ENCODE measurements around the gene IL3.

IL3 gene

DNA sequence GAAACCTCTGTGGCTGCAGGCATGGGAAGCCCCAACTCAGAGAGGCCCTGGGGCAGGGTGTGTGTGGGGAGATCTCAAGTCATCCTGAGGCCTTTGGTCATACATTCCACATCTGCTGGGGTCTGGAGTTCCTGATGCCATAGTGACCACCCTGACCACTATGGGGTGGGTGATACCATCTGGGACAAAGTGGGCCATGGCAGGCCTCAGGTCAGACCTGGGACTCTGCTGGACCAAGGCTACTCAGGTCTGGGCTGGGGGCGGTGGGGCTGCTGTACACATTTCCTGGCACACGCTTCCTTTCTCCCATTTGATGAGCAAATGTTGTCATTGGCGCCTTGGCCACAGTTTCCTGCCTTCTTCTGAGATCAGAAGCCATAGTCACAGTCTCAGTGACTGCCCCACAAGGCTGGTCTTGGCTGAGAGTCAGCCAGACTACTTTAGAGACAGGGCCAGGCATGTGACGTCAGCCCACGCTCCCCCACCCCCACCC lies 33.9 kb upstream of the IL3 start:
- no peak for DNase-seq

DNA sequence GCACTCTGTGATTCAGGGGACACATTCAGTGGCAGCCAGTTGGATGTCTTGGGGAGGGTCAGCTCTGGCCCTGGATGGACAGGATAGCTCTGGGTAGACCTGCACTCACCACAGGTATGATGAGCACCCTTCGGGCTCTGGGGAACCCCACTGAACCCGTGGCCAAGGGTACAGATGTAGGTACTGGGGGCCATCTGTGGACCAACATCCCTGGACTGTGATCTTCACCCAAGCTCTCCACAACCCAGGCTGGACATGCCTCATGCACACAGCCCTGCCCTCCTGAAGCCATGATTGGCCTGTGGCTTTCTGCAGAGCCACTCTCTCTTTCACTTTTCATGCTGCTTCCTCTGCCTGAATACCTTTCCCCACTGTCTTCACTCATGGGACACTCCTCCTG lies 33.4 kb upstream of the IL3 start:
- no peak for DNase-seq

- DNase-seq = no peak
Observed at GRCh38 chr5:132029609-132030330, 30.7 kb upstream of the IL3 start.

- DNase-seq = no peak
Observed at GRCh38 chr5:132030610-132031009, 29.8 kb upstream of the IL3 start.

DNA sequence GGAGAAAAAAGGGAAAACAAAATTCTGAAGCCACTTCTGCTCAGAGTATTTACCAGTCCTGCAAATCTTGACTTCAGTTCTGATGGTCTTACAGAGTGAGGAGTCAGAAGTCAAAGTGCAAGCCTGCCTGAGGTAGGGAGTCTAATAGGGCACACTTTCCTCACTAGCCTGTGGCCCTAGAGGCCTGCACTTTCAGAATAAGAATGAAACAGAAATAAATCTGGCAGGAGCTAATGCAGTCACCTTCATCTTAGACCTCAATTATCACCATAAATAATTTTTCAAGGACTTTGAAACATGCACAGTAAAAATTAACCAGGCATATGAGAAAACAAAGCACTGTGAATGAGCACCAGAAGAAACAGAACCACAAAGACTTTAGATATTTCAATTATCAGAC lies 28.3 kb upstream of the IL3 start:
- no peak for DNase-seq

- DNase-seq = no peak
Observed at GRCh38 chr5:132033122-132033521, 27.3 kb upstream of the IL3 start.

- no peak for DNase-seq
Observed at GRCh38 chr5:132037353-132037752, 23.1 kb upstream of the IL3 start.

- DNase-seq = no peak
Observed at GRCh38 chr5:132044207-132044606, 16.2 kb upstream of the IL3 start.

DNA sequence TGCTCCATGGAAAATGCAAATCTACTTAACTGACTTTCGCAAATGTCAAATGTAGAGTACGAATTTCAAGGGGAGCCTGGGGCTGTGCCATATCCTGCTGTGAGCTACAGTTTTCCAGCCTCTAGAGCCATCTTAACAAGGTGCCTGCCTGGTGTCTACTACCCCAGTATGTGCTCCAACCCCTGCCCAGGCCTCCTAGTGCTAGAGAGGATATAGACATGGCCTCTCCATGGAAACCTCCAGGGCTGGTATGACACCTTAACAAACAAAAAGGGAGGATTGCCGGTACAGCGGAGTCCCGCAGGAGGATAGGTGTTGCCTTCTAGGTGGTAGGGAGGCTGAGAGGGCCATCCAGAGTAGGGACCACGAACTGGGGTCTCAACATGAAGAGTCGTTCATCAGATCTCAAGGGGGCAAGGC lies 13.6 kb upstream of the IL3 start:
- DNase-seq = no peak

- DNase-seq = no peak
Observed at GRCh38 chr5:132049093-132049492, 11.4 kb upstream of the IL3 start.

GRCh38 chr5:132049559-132049958 lies 10.9 kb upstream of the IL3 start:
- DNase-seq = no peak

GRCh38 chr5:132050136-132050535 lies 10.3 kb upstream of the IL3 start:
- DNase-seq = no peak

DNA sequence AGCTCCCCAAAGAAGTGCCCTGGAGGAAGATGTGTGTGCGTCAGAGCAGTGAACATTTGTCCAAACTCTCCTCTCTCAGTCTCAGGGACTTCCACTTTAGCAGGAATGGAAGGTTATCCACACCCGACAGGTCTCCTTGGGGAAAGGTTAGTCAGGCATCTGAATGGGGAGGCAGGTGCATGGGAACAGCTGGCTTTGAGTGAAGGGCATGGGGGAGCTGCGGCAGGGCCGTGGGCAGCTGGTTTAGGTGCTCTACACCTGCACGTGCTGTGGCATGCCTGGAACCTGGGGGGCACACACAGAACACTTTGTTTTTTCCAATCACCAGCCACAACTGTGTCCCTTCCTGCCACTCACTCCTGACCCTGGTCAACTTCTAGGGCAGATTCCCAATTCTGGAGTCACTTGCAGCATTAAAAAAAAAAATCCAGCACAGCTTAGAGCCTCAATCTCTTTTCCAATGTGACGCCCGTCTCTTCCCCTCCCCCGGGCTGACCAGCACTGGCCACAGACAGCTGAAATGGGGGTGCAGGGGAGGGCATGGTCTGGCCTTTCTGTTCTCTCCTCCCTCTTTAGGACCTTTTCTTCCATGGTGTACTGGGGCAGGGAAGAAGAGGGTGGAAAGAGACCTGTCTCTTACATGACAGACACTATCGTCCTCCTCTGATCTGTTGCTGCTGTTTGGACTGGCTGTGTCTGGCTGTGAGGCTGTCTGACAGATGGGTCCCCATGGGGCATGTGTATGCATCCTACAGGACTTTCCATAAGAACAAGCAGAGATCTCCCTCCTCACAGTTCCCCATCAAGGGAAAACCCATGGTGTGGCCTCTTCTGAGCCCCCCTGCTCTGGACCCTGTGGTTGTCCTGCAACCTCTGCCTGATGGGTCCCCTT lies 9.5 kb upstream of the IL3 start:
- DNase-seq = no peak

DNA sequence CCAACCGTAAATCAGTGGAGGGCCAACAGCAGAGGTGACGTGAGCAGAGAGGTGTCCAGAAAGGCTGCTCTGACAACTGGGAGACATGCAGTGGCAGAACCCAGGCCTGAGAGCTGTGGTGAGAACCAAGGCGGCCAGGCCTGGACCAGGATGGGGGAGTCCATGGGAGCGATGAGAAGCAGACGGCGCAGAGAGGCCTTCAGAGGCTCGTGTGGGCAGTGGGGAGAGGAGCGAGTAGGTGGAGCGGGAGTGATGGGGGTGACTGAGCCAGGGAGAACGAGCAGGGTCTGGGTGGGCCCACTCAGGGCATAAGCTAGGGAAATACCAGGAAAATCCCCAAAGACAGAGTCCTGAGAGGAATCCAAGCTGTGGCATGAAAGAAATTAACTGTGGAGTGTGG lies 7.9 kb upstream of the IL3 start:
- DNase-seq = no peak

- DNase-seq = no peak
Observed at GRCh38 chr5:132053483-132053882, 7.0 kb upstream of the IL3 start.

DNA sequence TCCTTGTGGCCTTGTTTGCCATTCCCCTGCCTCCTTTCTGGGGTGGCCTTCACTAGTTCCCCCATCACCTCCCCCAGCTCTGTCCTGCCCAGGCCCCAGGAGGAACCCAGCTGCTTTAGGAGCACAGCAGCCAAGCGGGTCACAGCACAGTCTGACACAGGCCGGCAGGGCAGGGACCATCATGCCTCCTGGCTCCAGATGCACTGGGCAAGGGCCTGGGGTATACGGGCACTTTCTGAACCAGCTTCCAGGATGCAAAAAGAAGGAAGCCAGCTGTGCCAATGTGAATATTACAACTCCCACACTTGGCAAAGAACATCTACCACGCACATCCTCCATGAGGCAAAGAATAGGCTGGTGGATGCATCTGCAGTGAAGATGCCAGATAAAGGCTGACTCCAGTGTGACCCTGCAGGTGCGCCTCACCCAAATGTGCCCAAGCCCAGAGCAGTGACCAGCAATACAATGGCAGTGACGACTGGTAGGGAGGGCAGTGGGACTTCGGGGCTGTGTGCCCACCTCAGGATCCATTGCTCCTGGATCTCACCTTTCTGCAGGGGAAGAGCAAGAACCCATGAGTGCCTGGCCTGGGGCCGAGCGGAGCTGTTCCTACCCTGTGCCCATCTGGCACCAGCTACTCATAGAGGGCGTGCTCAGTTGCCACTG lies 6.3 kb upstream of the IL3 start:
- no peak for DNase-seq

GRCh38 chr5:132054697-132055440 lies 5.6 kb upstream of the IL3 start:
- DNase-seq = no peak

- no peak for DNase-seq
Observed at GRCh38 chr5:132055441-132055807, 5.0 kb upstream of the IL3 start.

GRCh38 chr5:132055808-132056609 lies 4.4 kb upstream of the IL3 start:
- DNase-seq = no peak

- DNase-seq = no peak
Observed at GRCh38 chr5:132056610-132057497, 3.6 kb upstream of the IL3 start.
